HG03565 (cell line): Measurements from ENCODE around the gene ST6GALNAC4.
"Not testable (repeated sequence)": the region's sequence is repeated elsewhere in the genome, so short reads cannot be mapped to it uniquely, and the experiment has no call there.

Experiments
- ATAC-seq: cut with Tn5 transposase; IDR thresholded peaks from one replicate; pipeline ENCODE4 v1.9.1; 2021; ENCODE audit warnings: mild to moderate bottlenecking, moderate library complexity; ENCODE audit not compliant: unreplicated experiment

Gene ST6GALNAC4

GRCh38 chr9:127874301-127875221, 42.3 kb downstream of the ST6GALNAC4 start:
- ATAC-seq = no peak

- no peak for ATAC-seq
These were observed 43.0 kb downstream of the ST6GALNAC4 start for GRCh38 chr9:127873886-127874285.

DNA sequence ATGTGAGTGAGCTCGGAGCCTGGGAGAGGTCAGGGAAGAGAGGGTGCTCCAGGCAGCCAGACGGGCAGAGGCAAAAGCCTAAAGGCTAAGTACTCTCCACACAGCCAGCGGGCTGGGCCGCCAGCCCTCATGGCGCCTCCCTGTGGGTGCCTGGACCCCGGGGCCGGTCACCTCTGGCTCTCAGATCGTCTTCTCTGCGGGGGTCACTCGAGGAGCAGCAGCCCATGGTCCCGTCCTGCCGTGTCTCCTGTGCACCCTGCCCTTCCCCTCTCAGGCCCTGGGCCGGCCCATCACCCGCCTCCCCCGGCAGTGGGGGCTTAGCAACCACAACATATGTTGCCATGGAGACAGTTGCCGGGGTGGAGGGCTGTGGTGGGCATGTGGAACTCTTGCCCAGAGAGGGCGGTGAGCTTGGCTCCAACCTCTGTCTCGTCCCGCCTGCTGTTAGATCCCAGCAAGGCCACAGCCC, 43.6 kb downstream of the ST6GALNAC4 start:
- ATAC-seq = no peak

DNA sequence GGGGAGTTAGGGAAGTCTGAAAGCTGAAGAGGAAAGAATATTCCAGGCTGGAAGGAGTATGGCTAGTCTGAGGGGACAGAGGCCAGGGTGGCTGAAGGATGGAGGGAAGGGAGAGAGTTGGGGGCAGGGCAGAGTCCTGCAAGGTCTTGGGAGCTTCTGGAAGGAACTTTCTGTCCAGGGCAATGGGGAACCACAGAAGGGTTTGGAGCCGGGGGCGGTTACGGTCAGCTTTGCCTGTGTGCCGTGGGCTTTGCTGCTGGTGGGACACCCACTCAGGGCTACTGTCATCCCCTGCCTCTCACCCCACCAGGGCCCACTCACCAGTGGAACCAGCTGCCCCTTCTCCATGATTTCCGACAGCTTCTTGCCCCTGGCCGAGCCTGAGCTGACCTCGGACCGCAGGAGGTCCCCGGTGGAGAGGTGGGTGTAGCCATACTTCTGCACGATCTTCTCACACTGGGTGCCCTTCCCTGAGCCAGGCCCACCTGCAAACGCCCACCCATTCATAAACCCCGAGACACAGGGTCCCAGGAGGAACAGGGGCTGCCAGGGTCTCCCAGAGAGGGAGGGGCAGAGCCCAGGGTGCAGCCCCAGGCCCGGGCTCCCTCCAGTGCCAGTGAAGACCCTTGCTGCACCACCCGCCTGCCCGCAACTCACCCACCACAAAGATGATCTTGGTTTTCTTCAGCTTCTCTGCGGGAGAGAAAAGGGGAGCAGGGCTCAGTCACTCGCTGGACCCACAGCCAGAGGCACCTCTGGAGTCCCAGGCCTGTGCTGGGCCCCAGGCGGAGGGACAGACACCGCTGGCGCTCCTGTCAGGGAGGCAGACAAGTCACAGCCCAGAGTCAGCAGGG, 44.2 kb downstream of the ST6GALNAC4 start:
- ATAC-seq = no peak

DNA sequence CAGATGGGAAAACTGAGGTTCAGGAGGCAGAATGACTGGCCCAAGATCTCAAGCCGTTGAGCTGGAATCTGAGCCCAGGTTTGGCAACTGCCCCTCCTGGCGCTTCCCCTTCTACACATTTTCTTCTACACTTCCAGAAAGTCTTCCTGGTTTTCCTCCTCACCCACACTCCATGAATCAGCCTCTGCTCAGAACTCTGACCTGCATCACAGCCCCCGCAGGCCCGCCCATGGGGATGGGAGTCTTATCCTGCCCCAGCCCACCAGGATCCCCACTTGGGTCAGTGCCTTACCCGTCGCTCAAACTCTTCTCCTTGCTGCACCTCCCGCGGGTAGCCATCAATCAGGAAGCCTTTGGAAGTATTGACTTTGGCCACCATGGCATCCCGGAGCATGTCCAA, 45.3 kb downstream of the ST6GALNAC4 start:
- no peak for ATAC-seq

GRCh38 chr9:127870887-127871286, 46.0 kb downstream of the ST6GALNAC4 start:
- ATAC-seq = no peak

- not testable (repeated sequence) for ATAC-seq
These were observed 46.7 kb downstream of the ST6GALNAC4 start for GRCh38 chr9:127870153-127870491.

DNA sequence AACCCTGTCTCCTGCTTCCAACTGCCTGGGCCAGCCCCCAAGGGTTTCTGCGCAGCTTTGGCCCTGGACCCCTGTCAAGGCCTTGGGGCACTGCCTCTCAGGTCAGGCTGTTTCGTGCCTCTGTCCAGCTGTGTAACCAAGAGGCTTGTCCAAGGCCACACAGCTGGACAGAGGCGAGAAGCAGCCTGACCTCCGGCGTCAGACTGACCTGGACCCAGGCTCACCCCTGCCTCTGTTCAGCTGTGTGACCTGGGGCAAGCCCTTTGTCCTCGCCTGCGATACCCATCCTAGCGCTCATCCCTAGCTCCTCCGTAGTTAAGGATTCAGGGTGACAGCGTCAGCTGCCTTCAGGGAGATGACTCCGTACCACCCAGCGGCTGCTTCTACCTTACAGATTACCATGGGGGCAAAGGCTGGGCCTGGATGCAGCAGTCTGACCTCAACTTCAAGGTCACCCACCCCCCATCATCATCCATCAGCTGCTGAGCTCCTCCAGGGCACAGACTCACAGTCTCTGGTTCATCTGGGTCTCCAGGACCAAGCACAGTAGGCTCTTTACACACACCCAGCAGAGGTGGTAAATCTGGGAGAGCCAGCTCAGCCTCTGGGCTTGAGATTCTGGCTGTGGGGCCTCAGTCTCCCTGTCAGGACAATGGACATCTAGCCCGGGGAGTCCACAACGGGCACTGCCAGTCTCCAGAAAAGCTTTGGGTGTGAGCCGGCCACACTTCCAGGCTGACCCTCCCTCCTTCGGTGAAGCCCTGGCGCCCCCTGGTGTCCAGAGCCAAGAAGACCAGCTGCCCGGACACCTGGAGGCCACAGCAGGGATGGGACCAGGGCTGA, 47.3 kb downstream of the ST6GALNAC4 start:
- no peak for ATAC-seq

GRCh38 chr9:127868278-127868902, 48.5 kb downstream of the ST6GALNAC4 start:
- no peak for ATAC-seq

GRCh38 chr9:127867356-127868277, 49.2 kb downstream of the ST6GALNAC4 start:
- ATAC-seq = no peak

DNA sequence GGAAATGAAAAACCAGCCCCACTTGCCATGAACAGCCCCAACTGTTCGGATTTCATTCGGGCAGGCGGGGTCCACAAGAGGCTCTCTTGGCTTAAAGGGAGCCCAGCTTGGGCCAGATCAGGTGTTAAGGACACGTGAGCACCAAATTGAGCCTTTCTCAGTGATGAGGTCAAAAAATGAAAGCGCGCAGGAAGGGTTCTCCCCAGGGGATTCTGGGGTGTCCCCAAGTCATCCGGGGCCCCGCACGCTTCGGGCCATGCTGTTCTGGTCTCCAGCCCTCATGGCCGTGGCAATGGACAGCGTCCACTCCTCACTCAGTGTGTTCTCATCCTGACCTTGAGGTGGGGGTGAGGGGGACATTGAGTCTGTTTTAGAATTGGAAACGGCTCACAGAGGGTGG, 50.3 kb downstream of the ST6GALNAC4 start:
- no peak for ATAC-seq

GRCh38 chr9:127865645-127866464, 51.0 kb downstream of the ST6GALNAC4 start:
- no peak for ATAC-seq

DNA sequence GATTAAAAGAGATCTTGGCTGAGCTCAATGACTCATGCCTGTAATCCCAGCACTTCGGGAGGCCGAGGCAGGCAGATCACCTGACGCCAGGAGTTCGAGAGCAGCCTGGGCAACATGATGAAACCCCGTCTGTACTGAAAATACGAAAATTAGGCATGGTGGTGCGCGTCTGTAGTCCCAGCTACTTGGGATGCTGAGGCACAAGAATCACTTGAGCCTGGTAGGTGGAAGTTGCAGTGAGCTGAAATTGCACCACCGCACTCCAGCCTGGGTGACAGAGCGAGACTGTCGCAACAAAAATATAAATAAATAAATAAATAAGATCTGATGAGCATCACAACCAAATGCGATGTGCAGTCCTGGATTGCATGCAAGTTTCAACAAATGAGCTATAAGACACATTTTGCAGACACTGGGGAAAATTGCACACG, 53.6 kb downstream of the ST6GALNAC4 start:
- no peak for ATAC-seq

DNA sequence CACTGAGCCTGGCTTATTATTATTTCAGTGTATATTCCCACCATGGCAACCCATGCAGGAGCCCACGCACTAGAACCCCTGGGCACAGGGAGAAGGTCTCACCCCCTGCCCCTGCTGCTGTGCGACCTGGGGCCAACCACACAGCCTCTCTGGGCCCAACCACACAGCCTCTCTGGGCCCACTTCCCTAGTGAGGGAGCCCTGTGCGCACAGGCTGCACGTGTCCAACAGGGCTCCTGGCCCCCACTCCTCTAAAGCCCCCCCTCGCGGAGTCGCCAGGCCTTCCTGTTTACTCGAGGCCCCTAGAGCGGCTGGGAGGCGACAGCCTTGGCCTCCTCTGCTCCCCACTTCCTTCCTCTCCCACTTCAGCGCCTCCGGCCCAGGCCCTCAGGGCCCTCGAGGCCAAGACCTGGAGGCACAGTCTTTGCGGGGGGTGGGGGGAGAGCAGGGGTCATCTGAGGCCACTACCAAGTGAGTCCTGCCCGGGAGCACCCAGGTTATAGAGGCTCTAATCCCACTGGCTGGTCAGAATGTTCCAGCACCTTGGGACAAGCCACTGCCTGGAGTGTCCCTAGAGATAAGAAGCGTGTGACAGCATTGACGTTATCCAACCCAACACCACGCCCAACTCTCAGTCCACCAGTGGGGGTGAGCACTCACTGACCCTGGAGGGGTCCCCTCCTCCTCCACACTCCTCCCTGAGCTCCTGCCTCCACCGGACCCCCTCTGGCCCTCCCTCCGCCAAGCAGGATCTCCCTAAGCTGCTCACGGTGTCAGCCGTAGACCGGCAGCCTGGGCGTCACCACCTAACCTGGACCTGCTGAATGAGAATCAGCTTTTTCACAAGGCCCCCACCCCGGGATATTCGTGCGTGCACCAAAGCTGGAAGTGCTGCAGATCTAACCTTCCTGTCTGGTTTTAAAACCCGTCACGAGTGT, 54.5 kb downstream of the ST6GALNAC4 start:
- no peak for ATAC-seq

- ATAC-seq = no peak
These were observed 56.1 kb downstream of the ST6GALNAC4 start for GRCh38 chr9:127860779-127861178.

- ATAC-seq = no peak
These were observed 56.6 kb downstream of the ST6GALNAC4 start for GRCh38 chr9:127860260-127860659.

DNA sequence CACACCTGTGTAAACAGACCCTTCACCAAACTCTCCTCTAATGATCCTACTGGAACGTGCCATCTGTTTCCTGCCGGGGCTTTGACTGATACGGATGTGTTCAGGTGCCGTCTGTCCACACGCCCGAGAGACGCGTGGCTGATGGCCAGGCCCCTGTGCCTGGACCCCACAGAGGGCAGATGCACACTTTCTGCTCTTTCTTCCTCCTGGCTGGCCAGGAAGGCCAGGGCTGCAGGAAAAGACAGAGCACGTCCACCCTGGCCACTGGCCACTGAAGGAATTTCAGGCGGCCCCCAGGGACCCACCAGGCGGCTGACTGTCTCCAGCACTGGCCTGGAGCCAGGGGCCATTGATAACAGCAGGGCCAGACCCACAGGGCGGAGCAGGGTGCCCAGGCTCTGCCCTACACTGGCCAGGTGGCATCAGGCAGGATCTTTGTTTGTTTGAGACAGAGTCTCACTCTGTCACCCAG, 58.8 kb downstream of the ST6GALNAC4 start:
- ATAC-seq = no peak
